GM21576 (cell line): ENCODE results near the gene SFT2D3.

Experiments
- ATAC-seq: cut with Tn5 transposase; IDR thresholded peaks from one replicate; pipeline ENCODE4 v1.9.1; 2021; ENCODE audit warnings: mild to moderate bottlenecking, moderate library complexity; ENCODE audit not compliant: unreplicated experiment

The SFT2D3 gene

DNA sequence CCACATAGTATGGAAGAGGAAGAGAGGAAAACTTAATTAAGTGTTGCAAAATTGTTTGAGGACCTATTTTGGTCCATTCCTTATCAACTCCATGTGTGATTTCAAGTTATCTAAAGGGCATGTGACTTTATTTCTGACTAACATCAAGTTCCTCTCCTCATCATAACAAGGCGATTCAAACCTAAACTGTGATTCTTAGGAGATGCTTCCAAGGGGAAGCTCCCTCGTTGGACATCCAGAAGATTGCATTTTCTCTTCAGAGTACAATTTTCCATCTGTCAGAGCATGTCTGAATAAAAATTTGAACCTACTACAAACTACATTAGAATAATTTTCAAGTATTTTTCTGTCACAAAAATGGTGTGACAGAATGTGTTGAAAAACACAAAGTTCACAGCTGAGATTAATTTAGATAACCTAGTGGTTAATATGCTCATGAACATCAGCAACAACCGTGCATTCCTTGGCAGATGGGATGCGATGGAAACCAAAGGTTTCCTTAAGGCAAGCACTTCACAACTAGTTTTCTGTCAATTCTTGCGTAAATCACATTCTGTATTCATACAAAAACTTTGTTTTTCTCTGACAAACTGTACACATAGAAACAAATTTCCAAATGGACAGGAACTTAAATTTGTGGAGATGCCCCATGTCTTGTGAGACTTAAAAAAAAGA lies 4.2 kb downstream of the SFT2D3 start:
- no peak for ATAC-seq

DNA sequence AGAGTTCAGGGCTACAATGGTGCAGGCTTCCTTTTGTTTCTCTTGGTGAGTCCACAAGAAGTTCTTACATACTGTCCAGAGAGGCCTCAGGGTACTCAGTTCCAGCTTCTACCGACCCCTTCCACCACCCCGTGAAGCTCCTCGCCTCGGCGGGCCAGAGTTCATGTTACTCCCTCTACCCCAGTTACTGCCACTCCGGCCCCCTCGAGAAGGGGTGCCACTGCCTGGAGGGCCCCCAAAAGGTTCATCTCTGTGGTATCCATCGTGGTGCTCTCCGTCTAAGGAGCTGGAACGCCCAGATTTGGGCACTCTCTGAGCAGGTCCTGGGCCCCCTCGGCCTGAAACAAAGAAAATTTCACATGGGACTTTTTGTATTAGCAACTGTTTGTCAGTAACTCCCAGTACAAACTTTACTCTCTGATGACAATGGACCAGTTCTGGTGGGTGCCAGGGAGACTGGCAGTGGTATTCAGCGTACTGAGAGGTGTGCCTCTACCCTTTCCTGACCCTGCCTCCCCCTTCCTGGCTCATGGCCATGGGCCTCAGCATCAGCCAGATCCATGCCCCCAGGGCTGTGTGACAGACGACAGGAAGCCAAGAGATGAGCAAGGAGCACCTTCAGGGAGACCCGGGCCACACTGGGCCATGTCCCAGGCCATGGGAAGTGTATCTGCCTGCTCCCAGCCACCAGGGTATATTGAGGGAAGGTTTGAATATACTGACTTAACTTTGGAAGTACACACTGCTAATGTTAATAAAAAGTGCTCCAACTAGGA lies 5.1 kb downstream of the SFT2D3 start:
- ATAC-seq: no peak

DNA sequence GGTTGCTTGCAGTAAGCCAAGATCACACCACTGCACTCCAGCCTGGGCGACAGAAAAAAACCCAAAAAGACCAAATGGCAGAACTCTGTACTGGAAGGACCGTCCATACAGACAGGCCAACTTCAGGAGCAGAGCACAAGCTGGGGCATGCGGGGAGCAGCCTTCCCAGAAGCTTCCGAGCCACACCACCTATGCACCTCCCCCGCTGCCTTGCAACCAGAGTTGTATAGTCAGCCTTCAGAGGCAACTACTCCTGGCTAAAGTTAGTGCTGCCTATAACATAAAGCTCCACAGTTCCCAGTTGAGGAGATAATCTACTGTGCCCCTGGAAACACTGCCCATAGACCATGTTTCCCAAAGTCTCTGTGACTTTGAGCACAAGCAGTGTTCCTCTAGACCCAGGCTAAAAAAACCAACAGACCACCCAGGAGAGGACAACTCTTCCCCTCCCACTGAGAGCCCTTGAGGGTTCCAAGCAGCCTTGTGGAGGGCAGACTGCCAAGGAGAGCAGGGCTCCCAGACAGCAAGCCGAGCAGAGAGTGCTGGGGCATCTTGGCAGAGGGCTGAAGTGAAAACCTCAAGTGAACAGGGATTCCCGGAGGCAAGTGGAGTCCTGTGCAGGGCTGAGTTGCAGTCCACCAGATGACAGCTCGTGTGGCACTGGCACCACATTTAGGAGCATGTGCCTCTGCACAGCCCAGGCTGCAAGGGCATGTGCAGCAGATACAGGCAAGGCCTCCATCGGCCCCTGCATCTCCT lies 6.8 kb downstream of the SFT2D3 start:
- ATAC-seq: no peak

DNA sequence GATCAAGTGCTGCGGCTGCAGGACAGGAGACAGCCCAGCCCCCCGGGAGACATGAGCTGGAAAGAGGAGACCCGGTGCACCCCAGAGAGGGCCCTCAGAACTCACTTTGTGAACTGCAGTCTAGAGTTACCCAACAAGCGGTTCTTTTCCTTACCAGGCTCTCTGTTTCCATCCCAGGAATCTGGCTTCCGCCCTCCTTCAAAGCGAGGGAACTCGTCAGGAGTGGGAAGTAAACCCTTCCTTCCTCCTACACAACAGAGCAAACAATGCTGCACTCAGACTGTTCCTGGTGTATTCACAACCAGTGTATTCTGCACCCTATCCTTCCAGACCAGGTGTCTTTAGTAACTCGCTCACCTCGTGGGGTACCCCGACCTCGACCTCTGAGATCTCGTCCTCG lies 8.0 kb downstream of the SFT2D3 start:
- no peak for ATAC-seq

DNA sequence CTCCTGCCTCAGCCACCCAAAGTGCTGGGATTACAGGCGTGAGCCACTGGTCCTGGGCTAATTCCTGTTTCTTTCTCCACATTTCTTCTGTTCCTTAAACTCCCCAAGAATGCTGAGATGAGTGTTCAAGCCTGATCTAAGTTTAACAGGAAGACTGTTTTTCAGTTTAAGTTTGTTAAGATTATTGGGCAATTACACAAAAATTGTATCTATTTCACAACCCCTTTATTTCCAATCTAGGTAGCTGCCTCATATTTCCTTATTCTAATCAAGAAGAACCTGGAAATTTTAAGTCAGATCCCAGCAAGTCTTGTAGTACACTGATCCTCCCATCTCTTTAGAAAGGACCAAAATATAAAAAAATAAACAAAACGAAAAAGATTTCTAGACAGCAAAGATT lies 11.7 kb downstream of the SFT2D3 start:
- ATAC-seq: no peak

DNA sequence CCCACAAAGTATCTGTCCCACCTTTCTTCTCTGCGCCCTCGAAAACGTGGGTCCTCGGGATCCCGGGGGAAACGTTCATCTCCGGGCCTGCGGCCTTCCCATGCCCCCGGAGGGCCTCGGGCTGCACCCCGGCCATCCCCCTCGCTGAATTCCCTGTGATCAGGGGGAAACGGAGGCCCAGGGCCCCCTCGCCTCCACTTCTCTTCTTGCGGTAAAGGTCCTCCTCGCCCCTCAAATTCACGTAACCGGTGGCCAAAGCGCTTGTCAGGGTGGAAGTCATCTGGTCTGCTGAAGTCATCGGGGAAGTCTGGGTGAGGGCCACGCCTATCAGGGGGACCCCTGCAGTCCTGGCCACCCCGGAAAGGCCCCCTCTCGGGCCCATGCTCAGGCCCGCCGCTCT lies 12.3 kb downstream of the SFT2D3 start:
- ATAC-seq: no peak

DNA sequence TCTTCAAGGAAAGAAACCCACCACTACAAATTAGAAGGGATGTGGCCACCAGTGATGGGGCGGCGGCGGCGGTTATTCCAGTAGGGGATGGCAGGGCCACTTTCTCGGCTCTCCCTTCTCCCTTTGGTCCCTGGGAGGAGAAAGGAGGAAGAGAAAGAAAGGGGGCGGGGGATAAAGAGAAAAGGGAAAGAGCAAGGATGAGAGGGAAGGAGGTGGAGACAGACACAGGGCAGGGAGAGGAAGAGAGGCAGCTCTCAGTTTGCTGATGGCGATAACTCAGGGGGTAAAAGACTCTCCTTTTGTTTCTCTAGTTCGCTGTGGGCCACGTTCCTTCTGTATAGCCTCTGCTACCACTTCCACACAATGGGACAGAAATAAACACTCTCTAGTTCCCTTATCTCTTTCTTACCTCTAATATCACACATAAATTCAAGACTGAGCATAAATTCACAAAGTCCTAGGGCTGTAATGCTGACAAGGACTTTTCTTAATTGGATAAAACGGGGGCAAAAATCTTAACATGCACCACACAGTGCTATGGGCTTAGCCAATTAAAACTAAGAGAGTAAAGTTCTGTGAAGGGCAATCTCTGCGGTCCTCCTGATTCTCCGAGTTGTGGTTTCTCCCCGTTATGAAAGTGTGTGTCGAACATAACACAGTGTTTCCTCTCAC lies 14.6 kb downstream of the SFT2D3 start:
- no peak for ATAC-seq

DNA sequence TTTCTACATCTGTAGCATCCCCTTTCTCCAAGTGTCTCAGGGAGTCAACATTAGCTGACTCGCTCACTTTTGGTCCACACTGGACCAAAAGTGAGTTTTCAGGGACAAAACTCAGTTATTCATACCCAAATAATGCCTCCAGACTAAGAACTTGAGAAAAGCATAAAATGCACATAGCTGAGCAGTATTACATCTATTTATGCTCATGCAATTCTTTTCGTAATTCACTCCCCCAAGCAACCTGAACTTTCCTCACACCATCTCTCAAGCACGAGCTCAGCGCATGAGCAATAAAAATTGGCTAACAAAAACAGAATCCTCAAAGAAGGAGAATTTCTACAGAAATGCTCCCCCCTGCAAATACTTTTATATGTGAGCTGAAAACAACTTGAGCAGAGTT lies 17.0 kb downstream of the SFT2D3 start:
- ATAC-seq: no peak

DNA sequence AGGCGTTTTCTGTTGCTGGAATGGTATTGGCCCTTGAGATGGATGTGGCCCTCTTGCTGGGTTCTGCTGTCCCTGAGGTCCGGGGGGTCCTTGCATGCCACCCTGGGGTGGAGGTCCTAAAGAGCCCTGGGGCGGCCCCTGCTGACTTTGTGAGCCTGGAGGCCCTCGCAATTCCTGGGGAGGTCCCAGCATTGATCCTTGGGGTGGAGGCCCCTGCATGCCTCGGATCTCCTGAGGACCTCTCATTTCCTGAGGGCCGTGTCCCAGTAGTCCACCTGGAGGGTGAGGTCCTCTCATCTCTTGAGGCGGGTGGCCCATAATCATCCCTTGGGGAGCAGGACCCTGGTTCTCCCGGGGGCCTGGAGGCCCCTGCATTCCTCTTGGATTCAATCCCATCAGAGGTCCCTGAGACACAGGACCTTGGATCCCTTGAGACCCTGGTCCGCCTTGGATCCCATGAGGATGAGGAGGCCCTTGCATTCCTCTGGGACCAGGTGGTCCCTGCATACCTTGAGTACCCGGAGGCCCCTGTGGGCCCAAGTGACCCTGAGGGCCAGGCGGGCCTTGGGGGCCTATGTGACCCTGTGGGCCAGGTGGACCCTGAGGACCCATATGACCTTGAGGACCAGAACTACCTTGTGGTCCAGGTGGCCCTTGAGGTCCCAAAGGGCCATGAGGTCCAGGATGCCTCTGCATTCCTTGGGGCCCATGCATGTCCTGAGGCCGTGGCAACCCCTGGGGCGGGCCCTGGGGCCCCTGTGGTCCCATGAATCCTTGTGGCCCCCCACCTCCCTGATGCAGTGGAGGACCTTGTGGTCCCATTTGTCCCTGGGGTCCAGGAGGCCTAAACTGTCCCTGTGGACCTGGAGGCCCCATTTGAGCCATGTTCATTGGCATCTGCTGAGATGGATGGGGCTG lies 18.3 kb downstream of the SFT2D3 start:
- ATAC-seq: no peak

DNA sequence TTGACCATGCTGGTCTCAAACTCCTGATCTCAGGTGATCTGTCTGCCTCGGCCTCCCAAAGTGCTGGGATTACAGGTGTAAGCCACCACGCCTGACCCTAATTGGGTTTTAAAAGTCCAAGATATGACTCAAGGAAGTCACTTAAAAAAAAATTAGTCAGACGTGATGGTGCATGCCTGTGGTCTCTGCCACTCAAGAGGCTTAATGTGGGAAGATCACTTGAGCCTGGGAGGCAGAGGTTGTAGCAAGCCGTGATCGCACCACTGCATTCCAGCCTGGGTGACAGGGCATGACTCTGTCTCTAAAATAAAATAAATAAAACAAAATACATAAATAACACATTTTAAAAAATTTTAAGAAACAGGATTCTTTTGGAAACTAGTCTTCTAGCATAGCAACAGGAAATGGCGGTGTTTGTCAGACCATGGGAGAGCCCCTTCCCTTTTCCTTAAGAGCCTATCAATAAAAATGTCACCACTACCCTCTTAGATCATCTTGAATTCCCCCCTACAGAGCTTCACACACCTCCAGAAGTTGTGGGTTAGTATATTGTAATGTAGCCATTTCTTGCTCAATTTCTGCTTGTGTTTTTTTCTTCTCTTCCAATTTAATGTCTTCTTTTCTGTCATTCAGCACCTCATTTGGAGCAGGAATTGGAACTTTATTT lies 20.1 kb downstream of the SFT2D3 start:
- ATAC-seq: no peak

DNA sequence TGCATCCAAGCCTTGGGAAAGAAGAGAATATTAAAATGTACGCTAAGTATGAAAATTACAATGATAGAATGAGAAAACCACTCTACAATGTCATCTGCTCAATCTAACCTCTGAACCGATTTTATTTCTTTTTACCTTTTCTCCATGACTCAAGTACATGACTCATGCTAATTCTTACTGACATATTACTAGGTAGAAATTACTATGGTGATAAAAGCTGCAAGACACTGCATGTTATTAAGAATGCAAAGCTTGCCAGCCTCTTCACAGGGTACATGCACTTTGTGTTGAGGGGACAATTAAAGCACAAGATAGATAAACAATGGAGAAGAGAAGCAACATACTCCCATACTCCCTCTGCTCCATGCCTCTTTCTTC lies 20.7 kb downstream of the SFT2D3 start:
- ATAC-seq: no peak

DNA sequence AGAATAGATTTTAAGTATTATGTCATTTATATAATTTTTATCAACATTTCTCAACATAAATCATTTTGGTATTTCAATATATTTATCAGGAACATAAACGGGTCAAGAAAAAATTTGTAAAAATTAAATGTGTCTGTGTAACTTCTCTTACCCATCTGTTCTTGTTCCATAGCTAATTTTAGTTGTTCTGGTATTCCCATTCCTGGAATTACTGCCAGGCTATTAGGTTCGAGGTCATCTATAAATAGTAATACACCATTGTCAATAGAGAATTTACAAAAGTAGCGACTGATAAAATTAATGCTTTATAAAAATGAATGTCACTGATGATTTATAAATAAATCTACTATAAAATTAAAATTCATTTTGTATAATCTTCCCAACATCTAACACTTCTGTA lies 21.5 kb downstream of the SFT2D3 start:
- no peak for ATAC-seq

DNA sequence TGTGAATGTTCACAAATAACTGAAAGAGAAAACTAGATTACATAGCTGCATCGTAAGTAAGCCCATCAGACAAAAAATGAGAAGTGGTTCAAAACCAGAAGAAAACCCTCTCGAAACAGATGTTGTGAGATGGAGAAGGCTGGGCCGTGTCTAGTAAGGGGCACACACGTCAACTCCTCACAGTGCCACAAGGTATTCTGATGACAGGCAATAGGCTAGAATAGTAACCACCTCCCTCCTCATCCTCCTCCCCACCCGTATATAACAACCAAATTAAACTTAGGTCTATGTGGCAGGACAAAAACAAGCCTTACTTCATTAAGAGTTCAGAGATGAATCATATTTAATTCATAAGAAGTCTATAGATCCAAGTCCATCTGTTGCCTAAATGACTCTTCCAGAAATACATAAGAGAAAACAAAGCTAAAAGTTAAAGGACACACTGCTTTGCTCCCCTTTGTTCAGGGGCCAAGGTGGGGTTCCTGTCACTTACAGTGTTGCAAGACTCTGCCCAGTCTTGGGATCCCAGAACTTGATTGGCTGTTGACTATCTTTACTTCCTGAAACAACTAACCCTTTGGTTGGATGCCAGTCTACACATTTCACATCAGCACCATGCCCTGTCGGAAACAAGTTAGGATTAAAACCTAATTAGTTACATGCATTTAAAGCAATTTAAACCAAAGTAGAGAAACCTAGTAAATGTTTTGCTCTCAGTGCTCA lies 25.0 kb downstream of the SFT2D3 start:
- no peak for ATAC-seq

DNA sequence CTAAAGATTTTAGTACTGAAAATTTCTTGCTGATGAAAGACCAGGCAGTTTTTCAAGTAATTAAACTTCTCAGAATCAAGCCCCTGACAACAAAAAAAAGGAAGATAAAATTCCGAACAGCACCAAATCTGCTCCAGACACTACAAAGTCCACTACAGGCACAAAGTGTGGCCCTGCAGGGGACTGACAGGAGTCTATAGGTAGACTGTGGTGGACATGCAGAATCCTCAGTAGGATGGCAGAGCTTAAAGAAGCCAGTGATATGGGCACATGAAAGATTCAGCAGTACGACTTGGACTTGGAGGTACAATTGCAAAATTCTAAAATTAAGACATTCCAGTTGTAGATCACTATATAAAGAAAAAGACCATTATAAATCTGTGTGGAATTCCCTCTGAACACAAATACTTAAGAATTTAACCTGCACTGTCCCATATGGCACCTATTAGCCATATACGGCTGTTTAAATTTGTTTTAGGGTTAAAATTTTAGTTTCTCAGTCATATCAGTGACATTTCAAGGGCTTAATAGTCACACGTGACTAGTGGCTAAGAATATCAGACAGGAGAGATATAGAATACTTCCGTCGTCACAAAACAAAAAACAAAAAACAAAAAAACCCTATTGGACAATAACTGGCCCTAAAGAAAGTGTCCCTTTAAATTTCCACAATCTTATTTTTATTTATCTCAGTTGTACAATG lies 32.0 kb downstream of the SFT2D3 start:
- ATAC-seq: no peak

DNA sequence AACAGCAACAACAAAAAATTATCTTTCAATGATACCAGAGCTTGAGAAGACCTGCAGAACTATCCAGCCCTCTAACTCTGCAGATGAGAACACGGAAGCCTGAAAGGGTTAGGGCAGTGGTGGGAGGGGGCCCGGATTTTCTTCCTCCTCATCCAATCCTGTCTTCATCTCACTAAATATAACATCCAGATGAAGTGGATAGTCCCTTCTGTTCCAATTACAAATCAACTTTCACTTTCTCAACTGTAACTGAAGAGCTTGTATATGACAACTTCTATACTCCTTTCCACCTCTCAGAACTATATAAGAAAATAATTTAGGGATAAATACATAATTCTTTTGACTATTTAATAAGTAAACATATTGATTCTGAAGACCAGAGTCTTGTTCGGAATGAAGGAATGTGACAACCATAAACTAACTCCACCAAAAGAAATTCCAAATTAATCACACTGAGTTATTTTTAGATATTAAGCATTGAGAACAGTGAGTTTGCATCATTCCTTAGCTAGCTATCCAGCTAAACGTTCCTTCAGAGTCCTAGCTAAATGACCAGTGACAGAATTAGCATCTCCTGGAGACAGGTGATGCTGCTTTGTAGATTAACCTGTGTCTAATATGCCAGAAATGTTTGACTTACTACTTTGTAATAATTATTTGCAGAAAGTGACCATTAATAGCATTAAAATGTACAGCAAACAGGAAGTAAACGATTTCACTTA lies 32.7 kb downstream of the SFT2D3 start:
- no peak for ATAC-seq

DNA sequence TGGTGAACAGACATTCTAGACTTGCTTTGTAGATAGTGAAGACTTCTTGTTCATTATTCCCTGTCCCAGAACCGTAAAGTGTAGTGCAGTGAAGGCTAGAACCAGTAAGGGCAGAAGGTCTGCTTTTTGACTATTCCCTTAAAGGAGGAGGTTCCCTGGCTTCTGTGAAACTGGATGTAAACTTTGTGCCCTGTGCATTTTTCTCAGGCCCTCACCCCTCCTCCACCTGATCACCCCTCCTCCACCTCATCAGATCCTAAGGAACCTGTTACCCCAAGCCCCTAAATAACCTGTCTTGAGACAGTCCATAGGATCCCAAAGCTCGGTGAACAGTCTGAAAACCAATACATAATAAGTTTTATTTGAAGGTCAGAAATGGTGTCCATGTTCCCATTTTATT lies 33.7 kb downstream of the SFT2D3 start:
- ATAC-seq: no peak

DNA sequence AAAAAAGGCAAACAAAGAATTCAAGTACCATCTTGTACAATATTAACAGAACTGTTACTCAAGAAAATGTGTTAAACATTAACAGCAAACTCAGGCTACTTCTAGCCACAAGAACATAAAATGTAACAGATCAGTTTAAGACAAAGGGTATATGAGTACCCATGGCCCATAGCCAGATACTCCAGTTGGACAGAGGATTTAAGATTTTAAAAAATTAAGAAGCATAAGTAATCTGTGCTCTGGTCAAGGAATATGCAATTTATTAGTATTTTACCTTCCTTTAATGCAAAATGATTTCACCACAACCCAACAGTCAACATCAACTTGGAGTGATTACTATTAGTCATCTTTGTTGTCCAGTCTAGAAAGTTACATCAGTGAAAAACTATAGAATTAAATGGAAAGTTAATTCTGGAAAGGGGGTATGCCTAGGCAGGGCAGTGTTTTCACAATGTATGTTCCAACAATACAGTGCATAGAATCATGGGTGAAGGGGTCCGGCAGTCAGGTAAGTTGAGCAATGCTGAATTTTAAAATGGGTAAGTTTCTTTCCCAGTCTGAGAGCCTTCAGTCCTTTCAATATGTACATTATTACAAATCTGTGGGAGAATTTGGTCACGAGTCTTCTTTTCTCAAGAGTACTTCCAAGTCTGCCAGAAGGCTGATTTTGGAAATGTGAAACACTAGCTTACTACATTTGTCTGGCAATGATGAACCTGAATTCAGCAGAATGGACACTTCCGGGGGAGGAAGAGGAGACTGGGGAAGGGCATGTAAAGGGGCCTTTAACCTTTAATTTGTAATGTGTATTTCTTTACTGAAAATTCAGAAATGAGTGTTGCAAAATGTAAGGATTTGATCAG lies 34.5 kb downstream of the SFT2D3 start:
- no peak for ATAC-seq
